HG02571 (cell line): ENCODE data around the gene SEMA4A.
"Not testable (repeated sequence)": the region's sequence is repeated elsewhere in the genome, so short reads cannot be mapped to it uniquely, and the experiment has no call there.

ENCODE experiments used
- ATAC-seq: cut with Tn5 transposase; IDR thresholded peaks from one replicate; pipeline ENCODE4 v1.9.1; 2021; ENCODE audit warnings: mild to moderate bottlenecking, moderate library complexity; ENCODE audit not compliant: unreplicated experiment

Gene SEMA4A

DNA sequence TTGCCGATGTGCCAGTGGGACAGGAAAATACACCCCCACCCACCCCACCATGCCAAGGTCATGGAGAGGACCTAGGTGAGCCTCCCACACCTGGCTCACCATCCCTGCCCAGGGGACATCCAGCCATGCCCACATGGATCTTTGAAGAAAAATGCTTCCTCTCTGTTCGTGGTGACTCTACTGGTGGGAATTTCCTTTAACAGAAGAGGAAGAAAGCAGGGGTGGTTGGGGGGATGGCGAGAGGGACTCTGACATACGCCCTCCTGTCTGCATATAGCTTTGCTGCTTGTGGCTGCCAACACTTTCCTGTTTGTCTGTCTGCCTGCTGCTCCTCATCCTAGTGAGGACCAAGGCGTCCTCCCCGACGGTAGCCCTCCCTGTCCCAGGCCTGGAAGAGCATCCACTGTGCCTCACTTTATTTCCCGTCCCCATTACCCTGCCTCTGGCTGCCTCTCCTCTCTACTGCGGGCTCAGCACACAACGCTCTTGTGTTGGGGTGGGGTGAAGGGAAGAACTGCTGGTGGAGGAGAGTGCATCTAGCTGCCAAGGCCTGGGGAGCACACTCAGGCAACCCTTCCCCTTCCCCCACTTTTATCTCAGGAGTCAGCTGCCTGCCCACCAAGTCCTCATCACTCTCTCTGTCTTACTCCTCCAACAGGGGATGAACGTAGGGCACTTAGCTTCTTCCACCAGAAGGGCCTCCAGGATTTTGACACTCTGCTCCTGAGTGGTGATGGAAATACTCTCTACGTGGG is 2.5 kb downstream of the SEMA4A start:
- no peak for ATAC-seq

DNA sequence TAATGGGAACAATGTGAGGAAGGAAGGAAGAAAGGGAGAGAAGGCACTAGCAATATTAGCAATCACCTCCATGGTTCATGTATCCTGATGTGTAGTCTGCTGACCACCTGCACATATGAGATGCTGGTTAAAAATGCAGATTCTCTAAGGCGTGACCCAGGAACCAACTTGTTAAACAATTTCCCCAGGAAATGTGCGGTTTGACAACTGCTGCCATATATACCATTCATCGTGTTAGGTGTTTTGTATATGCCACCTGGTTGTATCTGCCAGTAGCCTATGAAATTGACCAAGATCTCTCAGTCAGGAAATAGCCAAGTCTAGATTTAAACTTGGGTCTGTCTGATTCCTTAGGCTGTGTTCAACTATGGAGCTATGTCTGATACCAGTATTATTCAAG is 4.1 kb downstream of the SEMA4A start:
- ATAC-seq, result no peak

DNA sequence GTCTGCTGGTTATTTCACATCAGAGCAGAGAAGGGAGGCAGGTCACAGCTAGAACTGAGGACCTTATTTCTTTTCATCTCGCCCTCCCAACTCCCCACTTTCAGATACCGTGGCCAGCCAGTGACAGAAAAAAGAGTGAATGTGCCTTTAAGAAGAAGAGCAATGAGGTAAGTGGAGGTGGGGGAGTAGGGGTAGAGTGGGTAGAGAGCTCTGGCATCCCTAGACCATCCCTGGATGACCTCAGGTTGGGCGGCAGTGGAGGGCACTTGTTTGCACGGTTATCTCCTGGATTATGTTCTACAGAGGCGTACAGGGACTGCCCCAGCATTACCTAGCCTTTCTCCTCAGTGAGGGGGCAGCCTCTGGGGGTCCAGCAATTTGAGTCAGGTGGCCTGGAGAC is 4.6 kb downstream of the SEMA4A start:
- no peak for ATAC-seq

DNA sequence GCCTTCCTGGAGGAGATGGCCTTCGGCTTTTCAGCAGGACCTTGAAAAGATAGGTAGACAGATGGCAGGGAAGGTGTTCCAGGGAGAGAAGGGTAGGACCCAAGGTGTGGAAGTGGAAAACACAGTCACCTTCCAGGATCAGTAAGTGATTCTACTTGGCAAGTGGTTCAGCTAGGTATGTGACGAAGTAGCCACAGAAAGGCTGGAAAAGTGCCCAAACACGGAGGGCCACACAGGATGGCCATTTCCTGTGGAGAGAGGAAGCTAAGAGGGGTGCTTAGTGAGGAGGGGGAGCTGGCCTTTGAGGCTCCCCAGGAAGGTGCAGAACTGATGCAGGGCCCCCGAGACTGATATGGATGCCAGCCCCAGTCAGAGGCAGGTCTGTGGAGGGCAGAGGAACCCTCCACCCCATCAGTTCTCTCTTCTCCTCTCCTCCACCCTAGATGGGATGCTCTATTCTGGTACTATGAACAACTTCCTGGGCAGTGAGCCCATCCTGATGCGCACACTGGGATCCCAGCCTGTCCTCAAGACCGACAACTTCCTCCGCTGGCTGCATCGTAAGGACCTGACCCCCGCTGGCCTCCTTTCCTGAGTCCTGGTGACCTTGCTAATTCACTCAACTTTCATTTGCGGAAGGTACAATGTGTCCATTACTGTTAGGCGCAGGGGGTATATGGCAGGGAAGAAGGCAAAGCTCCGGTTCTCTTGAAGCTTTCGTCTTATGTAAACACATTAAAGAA is 6.8 kb downstream of the SEMA4A start:
- no peak for ATAC-seq

DNA sequence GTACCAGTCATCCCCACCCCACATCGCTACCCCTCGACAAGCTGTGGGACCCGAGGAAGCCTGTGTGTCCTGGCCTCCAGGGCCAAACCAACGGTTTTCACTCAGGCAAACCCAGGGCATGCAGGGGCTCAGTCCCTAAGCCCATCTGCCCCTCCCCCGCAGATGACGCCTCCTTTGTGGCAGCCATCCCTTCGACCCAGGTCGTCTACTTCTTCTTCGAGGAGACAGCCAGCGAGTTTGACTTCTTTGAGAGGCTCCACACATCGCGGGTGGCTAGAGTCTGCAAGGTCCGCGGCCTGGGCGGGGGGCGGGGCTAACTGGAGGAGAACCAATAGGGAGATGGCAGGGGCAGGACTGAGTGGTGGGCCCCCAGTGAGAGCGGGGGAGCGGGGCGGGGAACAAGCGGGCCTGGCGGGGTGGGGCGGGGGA is 7.4 kb downstream of the SEMA4A start:
- ATAC-seq, result no peak

DNA sequence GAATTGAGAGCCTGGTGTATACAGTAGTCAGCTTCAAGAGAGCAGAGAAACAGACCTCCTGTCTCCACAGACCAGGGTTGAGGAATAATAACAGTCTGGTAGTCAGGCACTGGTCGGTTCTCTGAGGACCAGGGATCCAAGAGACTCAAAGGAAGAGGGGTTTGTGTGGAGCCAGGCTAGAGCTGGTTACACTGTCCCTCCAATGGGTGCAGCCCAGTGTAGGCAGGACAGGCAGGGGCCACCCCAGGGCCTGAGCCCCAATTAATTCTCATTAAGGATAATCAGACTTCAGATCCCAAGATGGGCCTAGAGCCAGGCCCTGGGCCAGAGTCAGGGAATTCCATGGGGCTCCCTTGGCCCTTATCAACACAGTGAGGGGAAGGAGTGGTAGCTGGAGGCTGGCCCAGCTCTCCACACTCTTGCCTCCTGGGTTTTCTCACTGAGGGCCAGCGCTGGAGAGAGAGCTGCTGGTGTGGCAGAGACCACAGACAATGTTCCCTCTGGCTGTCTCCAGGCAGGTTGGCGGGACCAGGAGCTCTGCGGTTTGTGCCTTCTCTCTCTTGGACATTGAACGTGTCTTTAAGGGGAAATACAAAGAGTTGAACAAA is 9.1 kb downstream of the SEMA4A start:
- ATAC-seq, result no peak

DNA sequence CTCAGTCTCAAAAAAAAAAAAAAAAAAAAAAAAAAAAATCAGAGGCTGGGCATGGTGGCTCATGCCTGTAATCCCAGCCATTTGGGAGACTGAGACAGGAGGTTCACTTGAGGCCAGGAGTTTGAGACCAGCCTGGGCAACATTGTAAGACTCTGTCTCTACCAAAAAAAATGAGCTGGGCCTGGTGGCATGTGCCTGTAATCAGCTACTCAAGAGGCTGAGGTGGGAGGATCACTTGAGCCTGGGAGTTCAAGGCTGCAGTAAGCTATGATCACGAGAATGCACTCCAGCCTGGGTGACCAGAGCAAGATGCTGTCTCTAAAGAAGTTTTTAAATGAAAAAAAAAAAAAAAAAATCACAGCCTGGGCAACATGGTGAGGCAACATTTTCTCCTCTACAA is 10.3 kb downstream of the SEMA4A start:
- no peak for ATAC-seq

DNA sequence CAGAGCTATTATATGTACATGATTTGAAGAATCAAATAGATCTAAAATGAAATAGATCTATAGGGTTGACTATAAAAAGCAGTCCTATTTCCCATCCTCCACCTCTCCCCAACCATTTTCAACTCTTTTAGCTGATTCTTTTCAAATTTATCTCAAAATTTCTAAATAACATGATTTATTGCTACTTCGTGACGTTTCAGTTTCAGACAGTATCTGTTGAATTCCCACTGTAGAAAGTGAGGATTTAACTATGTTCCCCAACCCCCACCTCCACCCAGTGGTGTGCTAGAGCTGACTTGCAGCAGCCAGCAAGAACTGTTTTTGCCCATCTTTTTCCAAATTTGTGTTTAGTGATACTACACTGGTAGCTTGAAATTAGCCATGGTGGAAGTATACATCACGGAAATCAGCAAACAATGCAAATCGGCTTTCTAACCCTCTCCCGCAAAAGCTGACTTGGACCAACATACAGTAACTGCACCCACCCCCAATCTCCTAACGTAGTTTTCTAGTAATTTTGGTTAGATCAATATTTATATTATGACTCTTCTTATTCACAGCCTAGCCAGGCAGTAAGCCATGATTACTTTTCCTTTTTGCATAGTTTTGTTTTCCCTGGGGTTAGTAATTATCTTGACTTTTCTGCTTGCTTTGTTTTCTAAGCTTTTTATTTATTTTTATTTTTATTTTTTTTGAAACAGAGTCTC is 10.9 kb downstream of the SEMA4A start:
- no peak for ATAC-seq

DNA sequence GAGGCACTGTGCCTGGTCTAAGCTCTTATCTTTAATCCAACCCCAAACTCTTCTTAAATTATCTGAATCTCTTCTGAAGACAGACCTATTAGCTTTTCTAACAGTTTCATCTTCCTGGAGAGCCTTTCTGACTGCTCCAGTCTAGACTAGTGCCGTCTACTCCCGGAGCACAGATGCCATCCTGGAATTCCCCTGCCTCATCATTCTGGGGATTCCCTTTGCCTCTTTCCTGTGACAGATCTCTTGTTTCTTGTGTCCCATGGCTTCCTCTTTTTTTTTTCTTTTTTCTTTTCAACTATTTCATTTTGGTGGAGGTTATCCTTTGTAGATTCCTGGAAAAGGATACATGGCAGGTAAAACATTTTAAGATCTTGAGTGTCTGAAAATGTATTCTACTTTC is 11.7 kb downstream of the SEMA4A start:
- no peak for ATAC-seq

DNA sequence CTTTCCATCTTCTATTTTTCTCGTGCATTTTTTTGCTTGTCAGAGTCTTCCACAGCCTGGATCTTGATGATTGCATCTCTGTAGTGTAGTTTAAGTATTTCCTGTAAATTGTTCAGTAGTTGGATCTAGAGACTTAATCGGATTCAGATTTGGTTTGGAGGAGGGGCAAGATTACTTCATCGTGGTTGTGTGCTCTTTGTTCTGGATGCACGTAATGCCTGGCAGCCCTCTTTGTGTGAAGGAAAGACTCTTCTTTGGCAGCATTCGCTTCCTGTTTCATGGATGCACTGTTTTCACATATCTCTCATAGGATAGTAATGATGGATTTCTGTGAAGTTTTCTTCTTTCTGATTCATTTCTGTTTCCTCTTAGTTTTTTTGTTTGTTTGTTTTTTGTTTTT is 14.2 kb downstream of the SEMA4A start:
- ATAC-seq, result no peak

DNA sequence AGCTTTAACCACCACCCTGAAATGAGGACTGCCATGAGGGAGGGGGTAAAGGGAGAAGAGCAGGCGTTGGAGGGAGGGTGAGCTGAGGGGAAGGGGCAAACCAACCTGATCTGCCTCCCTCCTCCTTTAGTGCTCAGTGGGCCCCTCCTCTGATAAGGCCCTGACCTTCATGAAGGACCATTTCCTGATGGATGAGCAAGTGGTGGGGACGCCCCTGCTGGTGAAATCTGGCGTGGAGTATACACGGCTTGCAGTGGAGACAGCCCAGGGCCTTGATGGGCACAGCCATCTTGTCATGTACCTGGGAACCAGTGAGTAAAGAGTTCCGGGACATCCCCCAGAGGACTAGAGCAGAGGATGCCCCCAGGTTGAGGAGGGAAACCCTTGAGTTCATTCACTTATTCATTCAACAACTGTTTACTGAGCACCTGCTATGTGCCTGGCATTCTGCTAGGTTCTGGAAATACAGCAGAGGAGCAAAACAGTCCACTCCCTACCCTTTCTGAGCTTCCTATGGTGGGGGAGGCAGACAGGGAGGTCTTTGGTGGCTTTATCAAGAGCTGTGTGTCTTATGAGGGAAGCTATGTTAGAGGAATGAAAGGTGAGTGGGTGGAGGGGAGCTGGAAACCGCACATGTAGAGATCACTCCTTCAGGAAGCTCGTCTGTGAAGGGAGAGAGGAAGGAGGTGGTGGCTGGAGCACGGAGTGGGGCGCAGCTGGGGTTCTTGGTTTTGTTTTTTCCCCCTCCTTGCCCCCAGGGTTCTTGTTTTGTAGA is 19.5 kb downstream of the SEMA4A start:
- ATAC-seq, result no peak

DNA sequence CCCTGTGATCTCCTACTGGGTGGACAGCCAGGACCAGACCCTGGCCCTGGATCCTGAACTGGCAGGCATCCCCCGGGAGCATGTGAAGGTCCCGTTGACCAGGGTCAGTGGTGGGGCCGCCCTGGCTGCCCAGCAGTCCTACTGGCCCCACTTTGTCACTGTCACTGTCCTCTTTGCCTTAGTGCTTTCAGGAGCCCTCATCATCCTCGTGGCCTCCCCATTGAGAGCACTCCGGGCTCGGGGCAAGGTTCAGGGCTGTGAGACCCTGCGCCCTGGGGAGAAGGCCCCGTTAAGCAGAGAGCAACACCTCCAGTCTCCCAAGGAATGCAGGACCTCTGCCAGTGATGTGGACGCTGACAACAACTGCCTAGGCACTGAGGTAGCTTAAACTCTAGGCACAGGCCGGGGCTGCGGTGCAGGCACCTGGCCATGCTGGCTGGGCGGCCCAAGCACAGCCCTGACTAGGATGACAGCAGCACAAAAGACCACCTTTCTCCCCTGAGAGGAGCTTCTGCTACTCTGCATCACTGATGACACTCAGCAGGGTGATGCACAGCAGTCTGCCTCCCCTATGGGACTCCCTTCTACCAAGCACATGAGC is 23.3 kb downstream of the SEMA4A start:
- ATAC-seq, result no peak

DNA sequence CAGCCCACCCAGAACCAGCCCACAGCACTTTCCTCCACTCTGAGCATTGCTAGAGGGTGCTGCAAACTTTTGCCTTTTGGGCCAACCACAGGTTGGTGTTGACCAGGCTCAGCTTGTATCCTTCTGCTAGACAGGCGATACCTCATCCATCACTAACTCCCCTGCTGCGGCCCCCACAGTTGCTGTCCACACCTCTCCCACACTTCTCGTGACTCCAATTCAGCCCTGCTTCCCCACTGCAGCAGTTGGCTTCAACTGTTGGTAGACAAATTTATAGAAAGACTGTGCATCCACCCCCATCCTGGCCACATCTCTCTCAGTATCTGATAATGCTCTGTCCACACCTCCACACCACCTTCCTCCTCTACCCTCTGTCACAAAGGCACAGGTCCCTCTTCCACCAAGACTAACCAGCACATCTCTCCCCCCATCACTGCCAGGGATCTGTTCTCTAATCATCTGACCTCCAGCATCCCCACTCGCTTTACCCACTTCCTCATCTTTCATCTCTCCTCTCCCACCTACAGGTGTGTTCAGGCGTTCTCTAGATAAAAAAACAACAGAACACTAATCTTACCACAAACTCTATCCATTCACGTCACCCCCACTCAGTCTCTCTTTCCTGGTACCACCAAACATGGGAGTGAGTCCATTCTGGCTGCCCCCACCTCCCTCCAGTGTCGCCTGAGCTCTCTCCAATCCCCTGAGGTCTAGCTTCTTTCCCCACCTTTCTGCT is 24.7 kb downstream of the SEMA4A start:
- ATAC-seq, result no peak

DNA sequence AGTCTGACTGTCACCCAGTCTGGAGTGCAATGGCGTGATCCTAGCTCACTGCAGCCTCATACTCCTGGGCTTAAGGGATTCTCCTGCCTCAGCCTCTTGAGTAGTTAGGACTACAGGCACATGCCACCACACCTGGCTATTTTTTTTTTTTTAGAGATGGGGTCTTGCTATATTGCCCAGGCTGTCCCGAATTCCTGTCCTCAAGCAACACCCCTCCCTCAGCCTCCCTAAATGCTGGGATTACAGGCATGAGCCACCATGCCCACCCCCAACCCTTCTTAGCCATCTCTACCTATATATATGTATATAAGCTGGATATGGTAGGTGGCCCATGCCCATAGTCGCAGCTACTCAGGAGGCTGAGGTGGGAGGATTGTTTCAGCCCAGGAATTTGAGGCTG is 27.1 kb downstream of the SEMA4A start:
- no peak for ATAC-seq

DNA sequence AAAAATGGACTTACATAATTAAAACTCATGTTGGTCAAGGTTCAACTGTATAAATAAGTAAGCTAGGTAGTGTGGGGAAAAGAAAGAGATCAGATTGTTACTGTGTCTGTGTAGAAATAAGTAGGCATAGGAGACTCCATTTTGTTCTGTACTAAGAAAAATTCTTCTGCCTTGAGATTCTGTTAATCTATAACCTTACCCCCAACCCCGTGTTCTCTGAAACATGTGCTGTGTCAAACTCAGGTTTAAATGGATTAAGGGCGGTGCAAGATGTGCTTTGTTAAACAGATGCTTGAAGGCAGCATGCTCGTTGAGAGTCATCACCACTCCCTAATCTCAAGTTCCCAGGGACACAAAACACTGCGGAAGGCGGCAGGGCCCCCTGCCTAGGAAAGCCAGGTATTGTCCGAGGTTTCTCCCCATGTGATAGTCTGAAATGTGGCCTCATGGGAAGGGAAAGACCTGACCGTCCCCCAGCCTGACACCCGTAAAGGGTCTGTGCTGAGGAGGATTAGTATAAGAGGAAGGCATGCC is 28.1 kb downstream of the SEMA4A start:
- ATAC-seq, result not testable (repeated sequence)

DNA sequence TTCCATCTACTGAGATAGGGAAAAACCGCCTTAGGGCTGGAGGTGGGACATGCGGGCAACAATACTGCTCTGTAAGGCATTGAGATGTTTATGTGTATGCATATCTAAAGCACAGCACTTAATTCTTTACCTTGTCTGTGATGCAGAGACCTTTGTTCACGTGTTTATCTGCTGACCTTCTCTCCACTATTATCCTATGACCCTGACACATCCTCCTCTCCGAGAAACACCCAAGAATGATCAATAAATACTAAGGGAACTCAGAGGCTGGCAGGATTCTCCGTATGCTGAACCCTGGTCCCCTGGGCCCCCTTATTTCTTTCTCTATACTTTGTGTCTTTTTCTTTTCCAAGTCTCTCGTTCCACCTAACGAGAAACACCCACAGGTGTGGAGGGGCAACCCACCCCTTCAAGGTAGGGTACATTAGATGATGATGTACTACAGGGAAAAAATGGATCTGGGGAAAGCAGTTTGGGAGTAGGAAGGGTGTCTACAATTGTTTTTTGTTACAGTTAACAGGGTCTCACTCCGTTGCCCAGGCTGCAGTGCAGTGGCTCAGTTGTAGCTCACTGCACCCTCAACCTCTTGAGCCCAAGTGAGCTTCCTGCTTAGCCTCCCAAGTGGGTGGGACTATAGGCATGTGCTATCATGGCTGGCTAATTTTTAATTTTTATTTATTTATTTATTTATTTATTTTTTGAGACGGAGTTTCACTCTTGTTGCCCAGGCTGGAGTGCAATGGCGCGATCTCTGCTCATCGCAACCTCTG is 28.8 kb downstream of the SEMA4A start:
- not testable (repeated sequence) for ATAC-seq

DNA sequence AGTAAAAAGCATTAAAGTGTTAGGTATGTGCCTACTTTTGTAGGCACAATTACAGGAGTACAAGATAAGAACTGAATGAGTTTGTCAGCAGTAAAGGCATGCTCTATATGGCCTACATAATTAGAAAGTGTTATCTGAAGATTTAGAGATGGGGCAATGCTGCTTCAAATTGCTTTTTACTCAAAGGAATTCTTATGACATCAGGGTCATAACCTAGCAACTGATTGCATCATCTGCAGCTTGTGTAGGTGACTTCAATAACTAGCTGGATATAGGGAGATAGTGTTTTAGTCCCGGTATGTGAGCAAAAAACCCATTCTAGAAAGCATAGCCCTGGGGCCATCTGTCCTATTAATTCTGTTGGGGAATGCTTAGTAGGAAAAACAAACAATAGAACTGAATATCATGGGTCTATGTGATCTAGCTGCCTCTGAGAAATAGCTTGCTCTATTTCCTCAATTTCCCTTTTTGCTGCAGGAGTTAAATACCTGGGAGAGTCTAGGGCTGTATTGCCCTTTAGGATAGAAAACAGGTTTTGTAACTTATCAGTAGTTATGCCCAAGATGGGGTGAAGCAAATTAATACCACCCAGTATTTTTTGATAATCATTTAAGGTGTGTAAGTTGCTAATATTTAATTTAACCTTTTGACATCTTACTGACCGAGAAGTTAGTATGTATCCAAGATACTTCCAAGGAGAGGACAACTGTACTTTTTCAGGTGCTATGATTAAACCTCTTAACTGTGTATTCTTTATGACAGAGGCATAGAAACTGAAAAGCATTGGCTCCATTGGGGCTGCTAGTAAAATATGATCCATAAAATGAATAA is 33.2 kb downstream of the SEMA4A start:
- not testable (repeated sequence) for ATAC-seq

DNA sequence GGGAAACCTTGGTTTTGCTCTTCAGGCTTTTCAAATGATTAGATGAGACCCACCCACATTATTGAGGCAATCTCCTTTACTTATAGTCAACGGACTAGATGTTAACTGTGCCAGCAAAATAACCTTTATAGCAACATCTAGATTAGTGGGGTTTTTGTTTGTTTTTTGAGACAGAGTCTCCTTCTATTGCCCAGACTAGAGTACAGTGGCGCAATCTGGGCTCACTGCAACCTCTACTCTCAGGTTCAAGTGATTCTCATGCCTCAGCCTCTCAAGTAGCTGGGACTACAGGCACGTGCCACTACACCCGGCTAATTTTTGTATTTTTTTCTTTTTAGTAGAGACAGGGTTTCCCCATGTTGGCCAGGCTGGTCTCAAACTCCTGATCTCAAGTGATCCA is 36.9 kb downstream of the SEMA4A start:
- not testable (repeated sequence) for ATAC-seq
